Testis (tissue), 3 donors: ENCODE measurements around the gene DVL1. TPM values are rescaled to one million over a fixed set of nuclear protein-coding genes. Genes with fewer than 3 reads are reported as not detected.

Experiments used
- DNase-seq: peaks from one replicate; pipeline ENCODE4 v3.0.0-alpha.2; 2019
- H3K27ac ChIP-seq, 2 donors: fragments of 200-600 bp; sonication (generic); one replicate each; pipeline ENCODE4 v1.5.1; 2019
- H3K27me3 ChIP-seq: fragments of 200-600 bp; sonication (generic); one replicate; pipeline ENCODE4 v1.5.1; 2019
- H3K36me3 ChIP-seq: fragments of 200-600 bp; sonication (generic); one replicate; pipeline ENCODE4 v1.5.1; 2017; ENCODE audit warnings: low read depth; ENCODE audit errors: missing control alignments
- H3K4me1 ChIP-seq: fragments of 200-600 bp; sonication (generic); one replicate; pipeline ENCODE4 v1.5.1; 2019
- H3K4me3 ChIP-seq, 2 donors: fragments of 200-600 bp; sonication (generic); one replicate each; pipeline ENCODE4 v1.5.1; 2017 to 2019
- H3K9me3 ChIP-seq: fragments of 200-600 bp; sonication (generic); one replicate; pipeline ENCODE4 v1.5.1; 2017
- CTCF ChIP-seq, 3 experiments: fragments of 450-650 bp in 2 of 3; fragments of 200-600 bp in 1 of 3; sonication (generic) in 1 of 3; IDR thresholded peaks; one replicate each; pipeline ENCODE4 v1.5.1; 2016 to 2019; ENCODE audit warnings: antibody characterized with exemption in 3 of 3, mild to moderate bottlenecking in 2 of 3, moderate library complexity in 1 of 3
- POLR2A ChIP-seq: fragments of 450-650 bp; IDR thresholded peaks from one replicate; pipeline ENCODE4 v1.6.1; 2017; ENCODE audit warnings: antibody characterized with exemption, mild to moderate bottlenecking, moderate library complexity
- WGBS, 2 donors: methylation state at CpG; one replicate each; pipeline ENCODE4 v1.1.5; 2018; 5-methylcytosine and 5-hydroxymethylcytosine counted together
- intact Hi-C: fragments of 100-400 bp; cut with DNase I; formaldehyde crosslinking; loops from one replicate; pipeline ENCODE4 v1.15.1; 2023; ENCODE audit warnings: low total_unique reads
- polyA plus RNA-seq: library from polyadenylated mRNA; stranded (reverse); fragments of 350-450 nt; fragmentation: Illumina TruSeq; extraction: RNeasy Lipid Tissue Mini Kit (QIAGEN cat#74804); gene quantifications from one replicate; pipeline ENCODE4 v1.2.3, GENCODE V29; 2014; ENCODE audit warnings: low read depth, low replicate concordance; ENCODE audit not compliant: insufficient read depth
- total RNA-seq, 2 donors: library from RNA; depleted of rRNA; stranded (reverse); fragments of >200 nt; gene quantifications; one replicate each; pipeline ENCODE4 v1.2.3, GENCODE V29; 2016

DVL1 gene
- total and polyA plus RNA-seq, 3 donors from 2014 or later = 65.8 to 183 (median 169) TPM

DNA sequence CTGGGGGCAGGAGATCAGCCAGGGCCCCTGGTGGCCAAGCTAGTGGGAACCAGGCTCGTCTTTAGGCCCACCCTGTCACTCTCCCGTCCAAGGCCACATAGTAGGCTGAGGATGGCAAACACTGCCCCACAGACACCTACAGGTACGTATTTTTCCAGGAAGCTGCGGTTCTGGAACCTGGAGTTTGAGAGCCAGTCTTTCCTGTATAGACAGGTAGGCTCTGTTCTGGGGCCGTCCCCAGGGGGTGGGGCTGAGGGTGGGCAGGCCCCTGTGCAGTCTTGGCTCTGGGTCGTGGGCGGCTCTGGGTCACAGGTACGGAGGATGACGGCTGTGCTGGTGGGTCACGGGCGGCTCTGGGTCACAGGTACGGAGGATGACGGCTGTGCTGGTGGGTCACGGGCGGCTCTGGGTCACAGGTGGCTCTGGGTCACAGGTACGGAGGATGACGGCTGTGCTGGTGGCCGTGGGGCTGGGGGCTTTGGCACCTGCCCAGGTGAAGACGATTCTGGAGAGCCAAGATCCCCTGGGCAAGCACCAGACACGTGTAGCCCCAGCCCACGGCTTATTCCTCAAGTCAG is 38.7 kb downstream of the DVL1 start:
- whole genome bisulfite sequencing, 2 donors = 73 to 91% methylated on average over 10 to 21 of the region's 21 CpGs
- Histone ChIP-seq H3K9me3 (no peaks in the 10 kb centered on the region), H3K36me3 (no peaks in the 10 kb centered on the region), H3K4me3 (no peak overlapping the region), H3K27me3 (no peaks in the 10 kb centered on the region), H3K4me1 (peaks cover 24% of the 10 kb centered on the region), H3K27ac (no peak overlapping the region)
- TF ChIP-seq POLR2A = no peak
- no peak for TF ChIP-seq CTCF (IDR thresholded peaks at IDR 0.05)
- intact Hi-C loops = no loop called here
- DNase-seq = no peak

- H3K36me3 ChIP-seq = no peaks in the 10 kb centered on the region
- TF ChIP-seq CTCF (IDR thresholded peaks at IDR 0.05) (no peak), POLR2A (no peak)
- H3K4me1 ChIP-seq = peaks cover 29% of the 10 kb centered on the region
Measured at GRCh38 chr1:1310109-1310385, 39.2 kb downstream of the DVL1 start.

DNA sequence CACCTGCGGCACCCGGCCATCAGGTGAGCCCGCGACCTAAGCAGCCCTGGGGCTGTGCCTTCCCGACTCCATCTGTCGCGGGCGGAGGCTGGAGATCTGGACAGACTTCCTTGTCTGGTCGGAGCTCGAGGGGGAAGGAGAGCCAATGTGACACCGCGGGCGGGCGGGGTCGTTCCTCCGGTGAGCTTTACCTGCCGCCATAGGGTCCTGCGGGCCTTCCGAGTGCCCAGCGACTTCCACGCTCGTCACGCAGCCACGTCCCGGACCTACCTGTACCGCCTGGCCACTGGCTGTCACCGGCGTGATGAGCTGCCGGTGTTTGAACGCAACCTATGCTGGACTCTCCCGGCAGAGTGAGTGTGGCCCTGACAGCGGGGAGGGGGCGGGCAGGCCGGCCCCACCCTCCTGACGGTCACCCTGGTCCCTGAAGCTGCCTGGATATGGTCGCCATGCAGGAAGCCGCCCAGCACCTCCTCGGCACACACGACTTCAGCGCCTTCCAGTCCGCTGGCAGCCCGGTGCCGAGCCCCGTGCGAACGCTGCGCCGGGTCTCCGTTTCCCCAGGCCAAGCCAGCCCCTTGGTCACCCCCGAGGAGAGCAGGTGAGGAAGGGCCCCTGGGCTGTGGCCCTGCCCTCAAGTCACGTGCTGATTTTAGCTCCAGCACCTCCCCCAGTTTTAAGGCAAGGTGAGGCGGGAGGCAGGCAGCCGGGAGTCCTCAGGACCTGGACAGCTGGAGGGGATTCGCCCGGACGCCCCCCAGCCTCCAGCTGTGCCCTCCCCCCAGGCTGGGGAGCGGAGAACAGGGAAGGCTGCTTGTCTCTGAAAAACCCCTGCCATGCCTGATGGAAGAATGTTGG is 39.7 kb downstream of the DVL1 start:
- Histone ChIP-seq H3K27me3 (no peaks in the 10 kb centered on the region), H3K27ac (peak overlapping the region in 1 of 2 donors; percentile 92), H3K36me3 (no peaks in the 10 kb centered on the region), H3K4me3 (peak overlapping the region; percentile 87 to 89), H3K4me1 (peaks cover 35% of the 10 kb centered on the region), H3K9me3 (no peaks in the 10 kb centered on the region)
- intact Hi-C loops = no loop called here
- WGBS, 2 donors = 45% methylated on average over 48 of the region's 57 CpGs; no CpG with 5 or more reads in 1 of the 2 donors
- TF ChIP-seq CTCF (IDR thresholded peaks at IDR 0.05) (no peak), POLR2A (no peak)
- DNase-seq = no peak

More at GRCh38 chr1:1310109-1310385, 39.2 kb downstream of the DVL1 start:
- no peak overlapping the region for H3K4me3 ChIP-seq
- 78 to 88% methylated on average over 3 of the region's 3 CpGs for WGBS, 2 donors
- H3K27me3 ChIP-seq = no peaks in the 10 kb centered on the region
- no peak overlapping the region for H3K27ac ChIP-seq
- H3K9me3 ChIP-seq = no peaks in the 10 kb centered on the region
- intact Hi-C loops = no loop called here
- no peak for DNase-seq

- DNase-seq = no peak
Measured at GRCh38 chr1:1308756-1309250, 40.4 kb downstream of the DVL1 start.

More at GRCh38 chr1:1308756-1309250, 40.4 kb downstream of the DVL1 start:
- intact Hi-C loops = no loop called here
- H3K9me3 ChIP-seq = no peaks in the 10 kb centered on the region
- WGBS, 2 donors = 0% methylated on average over 65 of the region's 66 CpGs; no CpG with 5 or more reads in 1 of the 2 donors
- no peaks in the 10 kb centered on the region for H3K27me3 ChIP-seq
- peak overlapping the region; percentile 87 to 89 for H3K4me3 ChIP-seq
- no peak for TF ChIP-seq CTCF (IDR thresholded peaks at IDR 0.05)
- no peak for TF ChIP-seq POLR2A
- no peaks in the 10 kb centered on the region for H3K36me3 ChIP-seq
- peak overlapping the region; percentile 91 to 92 for H3K27ac ChIP-seq
- H3K4me1 ChIP-seq = peaks cover 40% of the 10 kb centered on the region
